Measurements from ENCODE around the gene HDAC5.

GRCh38 chr17:44029736-44030135 is 93.7 kb downstream of the HDAC5 start:
- TF ChIP-seq CTCF (IDR thresholded peaks at IDR 0.05): no peak
- TF ChIP-seq POLR2A (IDR thresholded peaks at IDR 0.05): no peak
- no peak for TF ChIP-seq POLR2AphosphoS5 (IDR thresholded peaks at IDR 0.05)

Data from breast epithelium (tissue), 3 donors.